ENCODE measurements around the gene GPHB5.

DNA sequence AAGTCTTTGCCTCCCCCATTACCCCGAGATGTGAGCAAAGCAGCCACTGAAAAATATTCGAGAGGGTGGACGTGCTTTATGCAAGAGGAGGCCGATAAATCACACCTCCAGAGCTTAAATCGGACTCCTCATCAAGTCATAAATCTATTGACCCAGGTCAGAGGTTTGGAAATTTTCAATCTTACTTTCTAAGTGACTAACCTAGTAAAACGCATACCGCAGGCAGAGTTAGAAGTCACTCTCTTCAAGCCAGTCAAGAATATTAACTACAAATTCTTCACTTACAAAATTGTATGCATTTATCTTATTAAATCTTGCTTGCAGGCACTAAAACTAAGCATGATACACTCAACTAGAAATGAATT lies 34.9 kb downstream of the GPHB5 start:
- TF ChIP-seq FOXA1 (IDR thresholded peaks at IDR 0.05) (no peak), JUND (IDR thresholded peaks at IDR 0.05) (no peak), EGR1 (IDR thresholded peaks at IDR 0.05; ENCODE audit: low read depth in 2 of 2) (no peak), TAF1 (conservative IDR thresholded peaks at IDR 0.05) (no peak), YY1 (IDR thresholded peaks at IDR 0.05) (no peak), SP1 (IDR thresholded peaks at IDR 0.05) (no peak), RAD21 (IDR thresholded peaks at IDR 0.05) (no peak), RXRA (IDR thresholded peaks at IDR 0.05) (no peak), GABPA (IDR thresholded peaks at IDR 0.05 in 1 of 2, conservative IDR thresholded peaks at IDR 0.05 in 1 of 2) (no peak)
- TF ChIP-seq, protein P1, sequence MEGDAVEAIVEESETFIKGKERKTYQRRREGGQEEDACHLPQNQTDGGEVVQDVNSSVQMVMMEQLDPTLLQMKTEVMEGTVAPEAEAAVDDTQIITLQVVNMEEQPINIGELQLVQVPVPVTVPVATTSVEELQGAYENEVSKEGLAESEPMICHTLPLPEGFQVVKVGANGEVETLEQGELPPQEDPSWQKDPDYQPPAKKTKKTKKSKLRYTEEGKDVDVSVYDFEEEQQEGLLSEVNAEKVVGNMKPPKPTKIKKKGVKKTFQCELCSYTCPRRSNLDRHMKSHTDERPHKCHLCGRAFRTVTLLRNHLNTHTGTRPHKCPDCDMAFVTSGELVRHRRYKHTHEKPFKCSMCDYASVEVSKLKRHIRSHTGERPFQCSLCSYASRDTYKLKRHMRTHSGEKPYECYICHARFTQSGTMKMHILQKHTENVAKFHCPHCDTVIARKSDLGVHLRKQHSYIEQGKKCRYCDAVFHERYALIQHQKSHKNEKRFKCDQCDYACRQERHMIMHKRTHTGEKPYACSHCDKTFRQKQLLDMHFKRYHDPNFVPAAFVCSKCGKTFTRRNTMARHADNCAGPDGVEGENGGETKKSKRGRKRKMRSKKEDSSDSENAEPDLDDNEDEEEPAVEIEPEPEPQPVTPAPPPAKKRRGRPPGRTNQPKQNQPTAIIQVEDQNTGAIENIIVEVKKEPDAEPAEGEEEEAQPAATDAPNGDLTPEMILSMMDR (IDR thresholded peaks at IDR 0.05; ENCODE audit: low read depth, low read length, missing input control): no peak
- TF ChIP-seq, protein P2, sequence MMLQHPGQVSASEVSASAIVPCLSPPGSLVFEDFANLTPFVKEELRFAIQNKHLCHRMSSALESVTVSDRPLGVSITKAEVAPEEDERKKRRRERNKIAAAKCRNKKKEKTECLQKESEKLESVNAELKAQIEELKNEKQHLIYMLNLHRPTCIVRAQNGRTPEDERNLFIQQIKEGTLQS (IDR thresholded peaks at IDR 0.05): no peak
- TF ChIP-seq, protein P3, sequence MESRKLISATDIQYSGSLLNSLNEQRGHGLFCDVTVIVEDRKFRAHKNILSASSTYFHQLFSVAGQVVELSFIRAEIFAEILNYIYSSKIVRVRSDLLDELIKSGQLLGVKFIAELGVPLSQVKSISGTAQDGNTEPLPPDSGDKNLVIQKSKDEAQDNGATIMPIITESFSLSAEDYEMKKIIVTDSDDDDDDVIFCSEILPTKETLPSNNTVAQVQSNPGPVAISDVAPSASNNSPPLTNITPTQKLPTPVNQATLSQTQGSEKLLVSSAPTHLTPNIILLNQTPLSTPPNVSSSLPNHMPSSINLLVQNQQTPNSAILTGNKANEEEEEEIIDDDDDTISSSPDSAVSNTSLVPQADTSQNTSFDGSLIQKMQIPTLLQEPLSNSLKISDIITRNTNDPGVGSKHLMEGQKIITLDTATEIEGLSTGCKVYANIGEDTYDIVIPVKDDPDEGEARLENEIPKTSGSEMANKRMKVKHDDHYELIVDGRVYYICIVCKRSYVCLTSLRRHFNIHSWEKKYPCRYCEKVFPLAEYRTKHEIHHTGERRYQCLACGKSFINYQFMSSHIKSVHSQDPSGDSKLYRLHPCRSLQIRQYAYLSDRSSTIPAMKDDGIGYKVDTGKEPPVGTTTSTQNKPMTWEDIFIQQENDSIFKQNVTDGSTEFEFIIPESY (IDR thresholded peaks at IDR 0.05): no peak
- TF ChIP-seq, protein P4, sequence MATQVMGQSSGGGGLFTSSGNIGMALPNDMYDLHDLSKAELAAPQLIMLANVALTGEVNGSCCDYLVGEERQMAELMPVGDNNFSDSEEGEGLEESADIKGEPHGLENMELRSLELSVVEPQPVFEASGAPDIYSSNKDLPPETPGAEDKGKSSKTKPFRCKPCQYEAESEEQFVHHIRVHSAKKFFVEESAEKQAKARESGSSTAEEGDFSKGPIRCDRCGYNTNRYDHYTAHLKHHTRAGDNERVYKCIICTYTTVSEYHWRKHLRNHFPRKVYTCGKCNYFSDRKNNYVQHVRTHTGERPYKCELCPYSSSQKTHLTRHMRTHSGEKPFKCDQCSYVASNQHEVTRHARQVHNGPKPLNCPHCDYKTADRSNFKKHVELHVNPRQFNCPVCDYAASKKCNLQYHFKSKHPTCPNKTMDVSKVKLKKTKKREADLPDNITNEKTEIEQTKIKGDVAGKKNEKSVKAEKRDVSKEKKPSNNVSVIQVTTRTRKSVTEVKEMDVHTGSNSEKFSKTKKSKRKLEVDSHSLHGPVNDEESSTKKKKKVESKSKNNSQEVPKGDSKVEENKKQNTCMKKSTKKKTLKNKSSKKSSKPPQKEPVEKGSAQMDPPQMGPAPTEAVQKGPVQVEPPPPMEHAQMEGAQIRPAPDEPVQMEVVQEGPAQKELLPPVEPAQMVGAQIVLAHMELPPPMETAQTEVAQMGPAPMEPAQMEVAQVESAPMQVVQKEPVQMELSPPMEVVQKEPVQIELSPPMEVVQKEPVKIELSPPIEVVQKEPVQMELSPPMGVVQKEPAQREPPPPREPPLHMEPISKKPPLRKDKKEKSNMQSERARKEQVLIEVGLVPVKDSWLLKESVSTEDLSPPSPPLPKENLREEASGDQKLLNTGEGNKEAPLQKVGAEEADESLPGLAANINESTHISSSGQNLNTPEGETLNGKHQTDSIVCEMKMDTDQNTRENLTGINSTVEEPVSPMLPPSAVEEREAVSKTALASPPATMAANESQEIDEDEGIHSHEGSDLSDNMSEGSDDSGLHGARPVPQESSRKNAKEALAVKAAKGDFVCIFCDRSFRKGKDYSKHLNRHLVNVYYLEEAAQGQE (IDR thresholded peaks at IDR 0.05): no peak
- TF ChIP-seq, protein P5, sequence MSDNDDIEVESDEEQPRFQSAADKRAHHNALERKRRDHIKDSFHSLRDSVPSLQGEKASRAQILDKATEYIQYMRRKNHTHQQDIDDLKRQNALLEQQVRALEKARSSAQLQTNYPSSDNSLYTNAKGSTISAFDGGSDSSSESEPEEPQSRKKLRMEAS (IDR thresholded peaks at IDR 0.05): no peak
